Measurements from ENCODE around the gene ZNF579.

Gene ZNF579, protein sequence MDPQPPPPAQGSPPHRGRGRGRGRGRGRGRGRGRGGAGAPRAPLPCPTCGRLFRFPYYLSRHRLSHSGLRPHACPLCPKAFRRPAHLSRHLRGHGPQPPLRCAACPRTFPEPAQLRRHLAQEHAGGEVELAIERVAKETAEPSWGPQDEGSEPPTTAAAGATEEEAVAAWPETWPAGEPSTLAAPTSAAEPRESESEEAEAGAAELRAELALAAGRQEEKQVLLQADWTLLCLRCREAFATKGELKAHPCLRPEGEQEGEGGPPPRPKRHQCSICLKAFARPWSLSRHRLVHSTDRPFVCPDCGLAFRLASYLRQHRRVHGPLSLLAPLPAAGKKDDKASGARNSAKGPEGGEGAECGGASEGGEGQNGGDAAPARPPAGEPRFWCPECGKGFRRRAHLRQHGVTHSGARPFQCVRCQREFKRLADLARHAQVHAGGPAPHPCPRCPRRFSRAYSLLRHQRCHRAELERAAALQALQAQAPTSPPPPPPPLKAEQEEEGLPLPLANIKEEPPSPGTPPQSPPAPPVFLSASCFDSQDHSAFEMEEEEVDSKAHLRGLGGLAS

DNA sequence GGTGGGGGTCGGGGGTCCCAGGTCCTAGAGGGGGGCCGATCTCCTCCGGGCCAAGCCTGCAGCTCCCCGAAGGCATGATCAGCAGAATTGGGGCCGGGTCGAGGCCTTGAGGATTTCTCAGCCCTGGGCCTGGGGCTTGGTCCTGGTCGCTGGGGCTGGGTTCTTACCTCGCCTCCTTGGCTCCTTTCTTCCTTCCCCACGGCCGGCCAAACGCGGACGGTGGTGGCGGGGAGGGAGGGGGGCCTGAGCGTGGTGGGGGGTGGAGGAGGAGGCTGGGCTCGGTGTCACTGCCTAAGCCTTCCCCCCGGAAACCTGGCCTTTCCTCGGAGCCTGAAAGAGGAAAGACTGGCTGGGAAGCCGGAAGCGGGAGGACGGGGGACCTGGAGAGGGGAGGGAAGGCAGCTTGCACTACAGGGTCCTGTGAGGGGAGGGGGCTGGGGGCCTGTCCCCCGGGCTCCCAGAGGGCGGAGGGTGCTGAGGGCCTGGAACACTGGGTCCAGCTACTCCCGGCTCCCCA lies at the start of gene ZNF579:
Gene ZNF579 (minus strand): TSS at position 221 of the 517 bp plus-strand sequence. CDS start 1,209 bp downstream, outside the sequence.
- peaks cover 23% of the 10 kb centered on the region in 2 donors for H3K36me3 Mint-ChIP-seq
- H3K4me3 Mint-ChIP-seq, result peak within 1 kb of the TSS; percentile 86 to 88
- H3K4me1 Mint-ChIP-seq, result peaks cover 22 to 28% of the 10 kb centered on the region in 2 donors
- H3K27me3 Mint-ChIP-seq, result no peaks in the 10 kb centered on the region
- peak; percentile 79 to 84 for ATAC-seq (replicated peaks)
- peak within 1 kb of the TSS; percentile 91 for H3K27ac Mint-ChIP-seq
- peaks cover 2 to 4% of the 10 kb centered on the region in 2 donors for H3K9me3 Mint-ChIP-seq
- DNase-seq, result peak; percentile 79

- H3K4me1 Mint-ChIP-seq, result peaks cover 8 to 18% of the 10 kb centered on the region in 2 donors
- H3K27ac Mint-ChIP-seq, result no peak overlapping the region
- peaks cover 0 to 4% of the 10 kb centered on the region in 2 donors for H3K27me3 Mint-ChIP-seq
- no peak for DNase-seq
- H3K9me3 Mint-ChIP-seq, result peaks cover 2 to 3% of the 10 kb centered on the region in 2 donors
- ATAC-seq (replicated peaks), result no peak
- H3K4me3 Mint-ChIP-seq, result no peak overlapping the region
- peaks cover 0 to 9% of the 10 kb centered on the region in 2 donors for H3K36me3 Mint-ChIP-seq
Measured at GRCh38 chr19:55626350-55626749, 45.7 kb upstream of the ZNF579 start.

GRCh38 chr19:55625004-55625326 lies 44.3 kb upstream of the ZNF579 start:
- peaks cover 8 to 25% of the 10 kb centered on the region in 2 donors for H3K4me1 Mint-ChIP-seq
- peaks cover 2 to 3% of the 10 kb centered on the region in 2 donors for H3K9me3 Mint-ChIP-seq
- H3K4me3 Mint-ChIP-seq, result peak overlapping the region; percentile 91 to 97
- no peak for ATAC-seq (replicated peaks)
- DNase-seq, result no peak
- H3K36me3 Mint-ChIP-seq, result peaks cover 4 to 21% of the 10 kb centered on the region in 2 donors
- H3K27ac Mint-ChIP-seq, result peak overlapping the region; percentile 99
- peaks cover 0 to 4% of the 10 kb centered on the region in 2 donors for H3K27me3 Mint-ChIP-seq

DNA sequence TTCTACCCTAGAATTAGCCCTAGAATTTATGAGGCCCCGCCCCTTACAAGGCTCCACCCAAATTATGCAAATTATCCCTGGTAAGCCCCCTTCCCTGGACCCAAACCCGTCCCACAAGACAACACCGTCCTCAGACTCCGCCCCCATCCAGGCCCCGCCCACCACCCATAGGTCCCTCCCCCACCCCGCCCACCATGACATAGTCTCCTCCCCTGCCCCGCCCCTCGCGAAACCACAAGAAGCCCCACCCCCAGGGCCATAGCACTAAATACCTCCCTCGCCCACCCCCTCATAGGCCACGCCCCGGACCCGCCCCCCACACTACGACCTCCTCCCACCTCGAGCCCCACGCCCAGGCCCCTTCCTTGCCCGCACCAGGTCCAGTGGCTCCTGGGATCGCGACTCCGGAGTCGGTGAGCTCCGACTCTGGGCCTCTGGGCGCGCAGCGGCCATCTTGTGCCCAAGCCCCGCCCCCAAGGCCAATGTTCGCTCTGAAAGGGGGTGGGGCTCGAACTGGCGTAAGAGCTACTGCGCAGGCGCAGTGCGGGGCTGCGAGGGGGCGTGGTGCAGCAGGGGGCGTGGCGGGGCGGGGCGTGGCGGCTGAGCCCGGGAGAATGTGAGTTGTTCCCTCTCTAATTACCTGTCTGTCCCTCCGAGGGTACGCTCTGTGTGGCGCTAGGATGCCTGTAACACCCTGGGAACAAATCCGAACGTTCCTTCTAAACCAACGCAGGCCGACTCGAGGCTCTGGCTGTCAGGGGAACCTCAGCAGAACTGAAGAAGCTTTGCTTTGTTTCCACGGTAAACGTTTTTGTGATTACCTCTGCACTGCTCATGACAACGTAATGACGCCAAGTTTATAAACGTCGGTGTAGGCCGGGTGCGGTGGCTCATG lies 43.7 kb upstream of the ZNF579 start, which contains the start of gene ZNF784:
Gene ZNF784 (minus strand): TSS at position 458 of the 895 bp plus-strand sequence. CDS start 5 bp downstream, at position 453.
- peak; percentile 80 to 82 for ATAC-seq (replicated peaks)
- Mint-ChIP-seq H3K9me3 (peaks cover 2 to 3% of the 10 kb centered on the region in 2 donors), H3K27ac (peak within 1 kb of the TSS; percentile 99), H3K27me3 (peaks cover 0 to 4% of the 10 kb centered on the region in 2 donors), H3K36me3 (peaks cover 4 to 21% of the 10 kb centered on the region in 2 donors), H3K4me3 (peak within 1 kb of the TSS; percentile 91 to 97), H3K4me1 (peaks cover 8 to 25% of the 10 kb centered on the region in 2 donors)
- peak; percentile 85 for DNase-seq

DNA sequence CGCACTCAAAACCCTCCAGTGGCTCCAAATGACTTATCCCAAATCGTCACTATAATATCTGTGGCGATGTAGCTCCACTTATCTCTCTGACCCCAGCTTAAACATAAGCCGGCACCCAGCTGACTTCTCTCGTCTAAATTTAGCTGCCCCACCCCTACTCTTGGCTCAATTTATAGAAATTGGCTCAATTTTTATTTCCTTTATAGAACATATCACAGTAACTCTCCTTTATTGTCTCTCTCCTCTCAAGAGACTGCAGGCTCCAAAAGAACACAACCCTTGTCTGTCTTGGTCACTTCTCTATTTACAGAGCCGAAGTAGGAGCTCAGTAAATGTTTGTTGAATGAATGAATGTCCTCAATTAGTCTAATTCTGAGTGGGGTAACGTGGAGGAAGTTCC lies 42.9 kb upstream of the ZNF579 start:
- peaks cover 2 to 3% of the 10 kb centered on the region in 2 donors for H3K9me3 Mint-ChIP-seq
- ATAC-seq (replicated peaks), result no peak
- H3K36me3 Mint-ChIP-seq, result peaks cover 6 to 23% of the 10 kb centered on the region in 2 donors
- H3K4me1 Mint-ChIP-seq, result peaks cover 9 to 25% of the 10 kb centered on the region in 2 donors
- no peak overlapping the region for H3K27ac Mint-ChIP-seq
- DNase-seq, result no peak
- peak overlapping the region; percentile 91 to 97 for H3K4me3 Mint-ChIP-seq
- peaks cover 0 to 4% of the 10 kb centered on the region in 2 donors for H3K27me3 Mint-ChIP-seq

- H3K27me3 Mint-ChIP-seq, result peaks cover 0 to 2% of the 10 kb centered on the region in 2 donors
- H3K4me1 Mint-ChIP-seq, result peaks cover 10 to 25% of the 10 kb centered on the region in 2 donors
- H3K9me3 Mint-ChIP-seq, result peaks cover 2 to 3% of the 10 kb centered on the region in 2 donors
- H3K27ac Mint-ChIP-seq, result no peak overlapping the region
- DNase-seq, result no peak
- H3K36me3 Mint-ChIP-seq, result peaks cover 7 to 25% of the 10 kb centered on the region in 2 donors
- ATAC-seq (replicated peaks), result no peak
- H3K4me3 Mint-ChIP-seq, result no peak overlapping the region
Measured at GRCh38 chr19:55623130-55623529, 42.5 kb upstream of the ZNF579 start.

- no peak overlapping the region for H3K4me3 Mint-ChIP-seq
- ATAC-seq (replicated peaks) (no peak), DNase-seq (no peak)
- no peaks in the 10 kb centered on the region for H3K27me3 Mint-ChIP-seq
- H3K9me3 Mint-ChIP-seq, result peaks cover 2 to 3% of the 10 kb centered on the region in 2 donors
- H3K36me3 Mint-ChIP-seq, result peaks cover 10 to 29% of the 10 kb centered on the region in 2 donors
- H3K27ac Mint-ChIP-seq, result peak overlapping the region; percentile 87
- peaks cover 10 to 25% of the 10 kb centered on the region in 2 donors for H3K4me1 Mint-ChIP-seq
Measured at GRCh38 chr19:55622242-55622969, 41.8 kb upstream of the ZNF579 start.

DNA sequence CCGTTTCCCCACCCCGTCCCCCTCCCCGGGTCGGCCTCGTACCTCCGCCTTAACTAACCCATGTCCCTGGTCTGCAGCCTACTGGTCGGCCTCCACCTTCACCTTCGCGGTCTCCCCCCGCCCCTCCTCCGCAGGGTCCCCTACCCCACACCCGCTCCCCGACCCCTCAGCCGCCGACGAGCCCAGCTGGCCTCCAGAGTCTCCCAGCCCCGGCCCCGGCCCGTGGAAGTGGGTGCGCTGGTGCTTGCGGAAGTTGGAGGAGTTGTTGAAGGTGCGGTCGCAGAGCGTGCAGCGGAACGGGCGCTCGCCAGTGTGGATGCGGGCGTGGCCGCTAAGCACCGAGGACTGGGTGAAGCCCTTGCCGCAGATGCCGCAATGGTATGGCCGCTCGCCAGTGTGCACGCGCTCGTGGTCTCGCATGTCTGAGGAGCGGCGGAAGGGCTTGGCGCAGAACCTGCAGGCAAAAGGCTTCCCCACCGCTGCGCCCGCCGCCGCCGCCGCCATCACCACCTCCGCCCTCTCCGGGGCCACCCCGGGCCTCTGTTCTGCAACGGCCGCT lies 41.1 kb upstream of the ZNF579 start:
- DNase-seq (no peak), ATAC-seq (replicated peaks) (no peak)
- H3K4me3 Mint-ChIP-seq, result no peak overlapping the region
- peaks cover 16 to 35% of the 10 kb centered on the region in 2 donors for H3K36me3 Mint-ChIP-seq
- peaks cover 2 to 3% of the 10 kb centered on the region in 2 donors for H3K9me3 Mint-ChIP-seq
- H3K27me3 Mint-ChIP-seq, result no peaks in the 10 kb centered on the region
- peak overlapping the region; percentile 47 for H3K27ac Mint-ChIP-seq
- peaks cover 10 to 25% of the 10 kb centered on the region in 2 donors for H3K4me1 Mint-ChIP-seq

DNA sequence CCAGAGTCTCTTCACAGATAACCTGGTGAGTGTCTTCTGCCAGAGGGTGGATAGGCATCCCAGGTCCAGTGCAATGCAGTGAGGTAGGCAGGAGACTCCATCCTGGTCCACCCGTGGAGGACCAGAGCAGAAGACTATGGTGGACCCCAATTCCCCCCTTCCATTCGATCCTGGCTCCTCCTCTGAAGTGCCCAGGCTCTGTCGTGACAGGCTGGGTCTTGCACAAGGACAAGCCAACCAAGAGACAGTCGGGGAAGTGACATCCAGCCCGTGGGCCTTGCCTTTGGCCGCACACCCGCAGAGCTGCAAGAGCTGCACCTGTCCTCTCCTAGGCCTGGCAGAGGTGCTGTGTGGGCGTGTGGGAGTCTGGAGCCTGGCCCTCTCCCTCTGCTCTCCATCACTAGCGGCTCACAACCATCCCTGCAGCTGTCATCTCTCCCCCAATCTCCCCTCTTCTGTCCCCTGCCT lies 40.6 kb upstream of the ZNF579 start:
- ATAC-seq (replicated peaks) (no peak), DNase-seq (no peak)
- no peak overlapping the region for H3K4me3 Mint-ChIP-seq
- H3K9me3 Mint-ChIP-seq, result peaks cover 2 to 3% of the 10 kb centered on the region in 2 donors
- no peaks in the 10 kb centered on the region for H3K27me3 Mint-ChIP-seq
- H3K36me3 Mint-ChIP-seq, result peaks cover 19 to 38% of the 10 kb centered on the region in 2 donors
- H3K27ac Mint-ChIP-seq, result peak overlapping the region; percentile 47
- peaks cover 10 to 25% of the 10 kb centered on the region in 2 donors for H3K4me1 Mint-ChIP-seq

DNA sequence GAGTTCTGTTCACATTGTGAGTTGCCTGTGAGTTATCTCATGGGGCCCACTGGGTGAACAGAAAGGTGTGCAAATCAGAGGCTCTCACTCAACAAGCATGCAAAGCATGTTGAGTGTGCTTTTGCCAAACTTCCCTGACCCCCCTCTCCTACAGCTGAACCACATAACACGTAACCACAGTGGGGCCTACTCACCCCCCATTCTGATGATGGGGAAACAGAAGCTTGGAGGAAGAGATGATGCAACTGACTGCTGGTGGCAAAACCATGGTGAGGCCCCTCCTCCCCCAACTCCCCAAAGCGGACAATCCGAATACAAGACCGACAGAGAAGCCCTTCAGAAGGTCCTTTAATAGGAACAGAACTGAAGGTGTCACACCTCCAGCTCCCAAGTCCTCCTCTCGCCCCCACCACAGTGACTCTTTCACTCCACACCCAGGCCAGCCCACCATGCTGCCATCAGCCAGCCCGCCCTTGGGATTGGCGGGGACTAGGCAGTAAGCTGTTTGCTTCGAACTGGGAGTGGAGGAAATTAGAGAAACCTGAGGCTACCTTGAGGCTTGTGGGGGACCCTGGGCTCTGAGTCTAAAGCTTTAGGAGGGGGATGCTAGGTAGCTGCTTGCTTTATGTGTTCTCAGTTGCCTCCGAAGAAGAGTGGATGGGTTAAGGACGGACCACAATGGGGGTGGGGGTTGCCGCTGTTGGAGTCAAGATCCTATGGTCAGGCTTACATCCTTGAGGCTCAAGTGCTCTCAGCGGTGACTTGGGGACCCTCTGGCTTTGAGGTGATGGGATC lies 40.0 kb upstream of the ZNF579 start:
- ATAC-seq (replicated peaks), result no peak
- DNase-seq, result no peak
- Mint-ChIP-seq H3K9me3 (peaks cover 2 to 3% of the 10 kb centered on the region in 2 donors), H3K27ac (no peak overlapping the region), H3K36me3 (peaks cover 19 to 38% of the 10 kb centered on the region in 2 donors), H3K4me1 (peaks cover 10 to 25% of the 10 kb centered on the region in 2 donors), H3K27me3 (no peaks in the 10 kb centered on the region), H3K4me3 (no peak overlapping the region)

DNA sequence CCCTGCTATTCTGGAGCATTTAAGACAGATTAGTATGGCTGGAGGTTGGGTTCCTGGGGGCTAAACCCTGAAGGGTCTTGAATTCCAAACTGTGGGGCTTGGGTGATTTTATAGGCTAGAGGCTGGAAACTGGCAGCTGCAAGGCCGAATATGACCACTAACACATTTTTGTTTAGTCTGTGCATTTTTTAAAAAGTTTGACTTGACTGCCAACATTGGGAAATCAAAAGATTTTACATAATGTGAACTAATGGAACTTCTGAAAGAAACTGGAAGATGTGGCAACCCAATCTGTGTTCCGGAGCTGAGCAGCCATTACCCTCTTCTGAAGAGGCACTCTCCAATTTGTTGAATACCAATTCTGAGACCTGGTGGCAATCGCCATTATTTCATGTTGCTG lies 38.6 kb upstream of the ZNF579 start:
- Mint-ChIP-seq H3K27me3 (no peaks in the 10 kb centered on the region), H3K4me3 (no peak overlapping the region), H3K4me1 (peaks cover 7 to 18% of the 10 kb centered on the region in 2 donors), H3K27ac (no peak overlapping the region), H3K9me3 (peaks cover 2 to 3% of the 10 kb centered on the region in 2 donors), H3K36me3 (peaks cover 22 to 40% of the 10 kb centered on the region in 2 donors)
- ATAC-seq (replicated peaks) (no peak), DNase-seq (no peak)

DNA sequence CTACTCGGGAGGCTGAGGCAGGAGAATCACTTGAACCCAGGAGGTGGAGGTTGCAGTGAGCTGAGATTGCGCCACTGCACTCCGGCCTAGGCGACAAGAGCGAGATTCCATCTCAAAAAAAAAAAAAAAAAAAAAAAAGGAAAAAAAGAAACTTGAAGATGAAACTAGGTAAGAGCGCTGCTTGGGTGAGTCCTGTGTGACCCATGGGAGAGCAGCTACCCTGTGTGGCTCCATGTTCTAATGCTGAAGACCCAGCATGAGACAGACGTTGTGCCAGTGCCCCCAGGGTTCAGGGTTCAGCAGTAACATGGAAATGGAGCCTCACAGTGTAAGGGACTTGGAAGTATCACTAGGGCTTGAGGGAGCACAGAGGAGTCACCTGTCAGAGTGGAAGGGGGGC lies 37.8 kb upstream of the ZNF579 start:
- no peaks in the 10 kb centered on the region for H3K27me3 Mint-ChIP-seq
- DNase-seq (no peak), ATAC-seq (replicated peaks) (no peak)
- H3K4me3 Mint-ChIP-seq, result no peak overlapping the region
- H3K9me3 Mint-ChIP-seq, result no peaks in the 10 kb centered on the region
- H3K27ac Mint-ChIP-seq, result peak overlapping the region; percentile 59
- peaks cover 2 to 10% of the 10 kb centered on the region in 2 donors for H3K4me1 Mint-ChIP-seq
- H3K36me3 Mint-ChIP-seq, result peaks cover 25 to 41% of the 10 kb centered on the region in 2 donors
